IPS-18a (cell line): Measurements from ENCODE around the gene NTN5.
"Not testable (repeated sequence)": the region's sequence is repeated elsewhere in the genome, so short reads cannot be mapped to it uniquely, and the experiment has no call there.

ENCODE experiments used
- H3K27ac ChIP-seq: one replicate; pipeline ENCODE4 v1.5.1; 2013; ENCODE audit warnings: low read length
- H3K27me3 ChIP-seq: one replicate; pipeline ENCODE4 v1.6.1; 2013; ENCODE audit warnings: mild to moderate bottlenecking, low read length; ENCODE audit not compliant: control insufficient read depth, insufficient read depth
- H3K36me3 ChIP-seq: one replicate; pipeline ENCODE4 v1.6.1; 2013; ENCODE audit warnings: low read depth, low read length; ENCODE audit not compliant: control insufficient read depth
- H3K4me1 ChIP-seq: one replicate; pipeline ENCODE4 v1.6.1; 2013; ENCODE audit warnings: low read depth, low read length; ENCODE audit not compliant: control insufficient read depth
- H3K4me3 ChIP-seq: one replicate; pipeline ENCODE4 v1.5.1; 2013; ENCODE audit warnings: low read length
- H3K9ac ChIP-seq: one replicate; pipeline ENCODE4 v1.6.1; 2013; ENCODE audit warnings: mild to moderate bottlenecking, low read length, moderate library complexity
- H3K9me3 ChIP-seq: one replicate; pipeline ENCODE4 v1.6.1; 2013; ENCODE audit warnings: low read depth, low read length; ENCODE audit not compliant: control insufficient read depth

The NTN5 gene

DNA sequence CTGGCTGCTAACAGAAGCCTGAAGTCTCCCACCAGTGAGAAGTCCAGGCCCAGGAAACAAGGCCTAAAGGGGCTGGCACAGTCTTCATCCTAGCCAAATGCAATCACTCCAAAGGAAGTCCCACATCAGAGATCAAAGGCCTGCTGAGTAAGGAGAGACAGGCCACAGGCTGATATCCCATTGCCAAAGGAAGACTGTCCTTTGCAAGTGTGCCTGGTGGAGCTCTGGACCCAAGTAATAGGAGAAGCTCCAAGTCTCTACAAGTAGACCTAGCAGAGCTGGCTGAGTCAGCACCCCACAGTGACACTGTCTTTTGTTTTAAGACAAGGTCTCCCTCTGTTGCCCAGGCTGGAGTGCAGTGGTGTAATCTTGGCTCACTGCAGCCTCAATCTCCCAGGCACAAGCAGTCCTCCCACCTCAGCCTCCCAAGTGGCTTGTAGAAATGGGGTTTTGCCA lies 40.1 kb downstream of the NTN5 start:
- Histone ChIP-seq H3K9ac (no peak overlapping the region), H3K27ac (no peak overlapping the region), H3K4me3 (no peak overlapping the region)

DNA sequence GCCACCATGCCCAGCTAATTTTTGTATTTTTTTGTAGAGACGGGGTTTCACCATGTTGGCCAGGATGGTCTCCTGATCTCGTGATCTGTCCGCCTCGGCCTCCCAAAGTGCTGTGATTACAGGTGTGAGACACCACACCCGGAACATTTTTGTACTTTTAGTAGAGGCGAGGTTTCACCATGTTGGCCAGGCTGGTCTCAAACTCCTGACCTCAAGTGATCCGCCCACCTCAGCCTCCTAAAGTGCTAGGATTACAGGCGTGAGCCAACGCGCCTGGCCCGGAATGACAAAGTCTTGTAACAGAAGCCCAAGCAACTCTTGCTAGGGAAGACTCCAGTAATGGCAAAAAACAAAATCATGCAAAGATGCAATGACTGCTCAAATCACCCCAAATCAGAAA lies 40.5 kb downstream of the NTN5 start:
- not testable (repeated sequence) for H3K36me3 ChIP-seq, H3K27ac ChIP-seq, H3K9me3 ChIP-seq, H3K9ac ChIP-seq, H3K4me3 ChIP-seq
- peaks cover 10% of the 10 kb centered on the region for H3K27me3 ChIP-seq
- peaks cover 37% of the 10 kb centered on the region for H3K4me1 ChIP-seq

More for the DNA sequence above, 40.1 kb downstream of the NTN5 start:
- peaks cover 10% of the 10 kb centered on the region for H3K27me3 ChIP-seq
- H3K9me3 ChIP-seq, result no peaks in the 10 kb centered on the region
- no peaks in the 10 kb centered on the region for H3K36me3 ChIP-seq
- peaks cover 37% of the 10 kb centered on the region for H3K4me1 ChIP-seq

DNA sequence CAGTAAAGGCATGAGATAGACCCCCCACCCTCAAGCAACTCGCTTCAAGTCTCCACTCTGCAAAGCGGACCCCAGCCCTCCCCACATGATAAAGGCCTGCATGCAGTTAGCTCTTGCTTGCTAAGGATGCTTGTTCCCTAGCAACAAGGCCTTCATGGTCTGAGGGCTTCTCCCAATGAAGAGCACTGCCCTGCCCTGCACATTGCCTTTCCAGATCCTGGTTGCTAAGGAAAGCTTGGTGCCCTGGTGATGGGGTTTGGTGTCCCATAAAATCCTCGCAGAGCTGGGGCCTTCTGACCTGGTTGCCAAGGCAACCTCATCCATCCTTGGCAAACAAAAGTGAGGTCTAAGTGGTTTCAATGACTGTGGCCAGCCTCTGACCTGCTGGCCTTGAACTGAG lies 41.6 kb downstream of the NTN5 start:
- Histone ChIP-seq H3K27me3 (peaks cover 6% of the 10 kb centered on the region), H3K4me3 (peak overlapping the region; percentile 47), H3K9me3 (no peaks in the 10 kb centered on the region), H3K27ac (peak overlapping the region; percentile 30), H3K4me1 (peaks cover 32% of the 10 kb centered on the region), H3K36me3 (no peaks in the 10 kb centered on the region), H3K9ac (peak overlapping the region; percentile 61)

DNA sequence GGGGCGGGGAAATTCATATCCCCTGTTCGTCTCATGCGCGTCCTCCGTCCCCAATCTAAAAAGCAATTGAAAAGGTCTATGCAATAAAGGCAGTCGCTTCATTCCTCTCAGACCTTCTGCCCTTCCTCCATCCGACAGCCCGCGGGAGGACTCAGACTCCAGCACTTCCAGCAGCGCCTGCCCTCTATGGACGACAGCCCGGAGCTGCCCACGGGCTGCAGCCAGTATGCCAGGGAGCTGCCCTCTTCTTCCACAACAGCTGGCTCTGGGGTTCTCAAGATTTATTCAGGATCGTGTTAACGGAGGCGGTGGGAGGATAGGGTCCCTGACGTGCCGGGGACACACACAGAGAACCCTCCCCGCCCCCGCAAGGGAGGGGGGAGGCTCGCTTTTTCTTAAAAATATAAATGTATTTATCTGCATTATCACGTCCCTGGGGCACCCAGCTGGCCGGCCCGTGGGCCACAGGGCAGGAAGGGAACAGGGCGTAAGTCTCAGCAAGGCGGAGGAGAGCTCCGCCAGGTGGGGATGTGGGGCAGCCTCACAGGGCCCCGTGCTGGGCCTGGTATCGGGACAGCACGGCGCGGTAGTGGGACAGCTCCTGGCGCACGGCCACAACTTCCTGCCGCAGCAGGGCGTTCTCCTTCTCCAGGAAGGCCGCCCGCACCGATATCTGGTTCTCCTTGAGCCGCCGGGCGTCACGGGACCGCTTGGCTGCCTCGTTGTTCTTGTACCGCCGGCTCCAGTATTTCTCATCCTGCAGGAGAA lies 42.3 kb downstream of the NTN5 start:
- no peaks in the 10 kb centered on the region for H3K9me3 ChIP-seq
- H3K4me3 ChIP-seq, result peak overlapping the region; percentile 47
- no peaks in the 10 kb centered on the region for H3K36me3 ChIP-seq
- peak overlapping the region; percentile 61 for H3K9ac ChIP-seq
- H3K27me3 ChIP-seq, result no peaks in the 10 kb centered on the region
- peaks cover 29% of the 10 kb centered on the region for H3K4me1 ChIP-seq
- peak overlapping the region; percentile 30 for H3K27ac ChIP-seq

DNA sequence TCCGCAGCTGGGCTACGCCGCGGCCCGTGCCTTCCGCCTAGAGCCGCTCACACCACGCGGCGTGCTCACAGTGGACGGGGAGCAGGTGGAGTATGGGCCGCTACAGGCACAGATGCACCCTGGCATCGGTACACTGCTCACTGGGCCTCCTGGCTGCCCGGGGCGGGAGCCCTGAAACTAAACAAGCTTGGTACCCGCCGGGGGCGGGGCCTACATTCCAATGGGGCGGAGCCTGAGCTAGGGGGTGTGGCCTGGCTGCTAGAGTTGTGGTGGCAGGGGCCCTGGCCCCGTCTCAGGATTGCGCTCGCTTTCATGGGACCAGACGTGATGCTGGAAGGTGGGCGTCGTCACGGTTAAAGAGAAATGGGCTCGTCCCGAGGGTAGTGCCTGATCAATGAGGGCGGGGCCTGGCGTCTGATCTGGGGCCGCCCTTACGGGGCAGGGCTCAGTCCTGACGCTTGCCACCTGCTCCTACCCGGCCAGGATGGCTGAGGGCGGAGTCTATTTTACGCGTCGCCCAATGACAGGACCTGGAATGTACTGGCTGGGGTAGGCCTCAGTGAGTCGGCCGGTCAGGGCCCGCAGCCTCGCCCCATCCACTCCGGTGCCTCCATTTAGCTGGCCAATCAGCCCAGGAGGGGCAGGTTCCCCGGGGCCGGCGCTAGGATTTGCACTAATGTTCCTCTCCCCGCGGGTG lies 43.1 kb downstream of the NTN5 start:
- Histone ChIP-seq H3K27ac (no peak overlapping the region), H3K27me3 (no peaks in the 10 kb centered on the region), H3K4me1 (peaks cover 28% of the 10 kb centered on the region), H3K36me3 (no peaks in the 10 kb centered on the region), H3K9ac (peak overlapping the region; percentile 61), H3K9me3 (no peaks in the 10 kb centered on the region), H3K4me3 (peak overlapping the region; percentile 47)

DNA sequence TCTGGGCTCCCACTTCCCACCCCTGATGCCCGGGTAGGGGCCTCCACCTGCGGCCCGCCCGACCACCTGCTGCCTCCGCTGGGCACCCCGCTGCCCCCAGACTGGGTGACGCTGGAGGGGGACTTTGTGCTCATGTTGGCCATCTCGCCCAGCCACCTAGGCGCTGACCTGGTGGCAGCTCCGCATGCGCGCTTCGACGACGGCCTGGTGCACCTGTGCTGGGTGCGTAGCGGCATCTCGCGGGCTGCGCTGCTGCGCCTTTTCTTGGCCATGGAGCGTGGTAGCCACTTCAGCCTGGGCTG lies 43.6 kb downstream of the NTN5 start:
- no peaks in the 10 kb centered on the region for H3K27me3 ChIP-seq
- H3K9me3 ChIP-seq, result no peaks in the 10 kb centered on the region
- peaks cover 25% of the 10 kb centered on the region for H3K4me1 ChIP-seq
- no peaks in the 10 kb centered on the region for H3K36me3 ChIP-seq
- no peak overlapping the region for H3K27ac ChIP-seq
- no peak overlapping the region for H3K4me3 ChIP-seq
- H3K9ac ChIP-seq, result no peak overlapping the region

DNA sequence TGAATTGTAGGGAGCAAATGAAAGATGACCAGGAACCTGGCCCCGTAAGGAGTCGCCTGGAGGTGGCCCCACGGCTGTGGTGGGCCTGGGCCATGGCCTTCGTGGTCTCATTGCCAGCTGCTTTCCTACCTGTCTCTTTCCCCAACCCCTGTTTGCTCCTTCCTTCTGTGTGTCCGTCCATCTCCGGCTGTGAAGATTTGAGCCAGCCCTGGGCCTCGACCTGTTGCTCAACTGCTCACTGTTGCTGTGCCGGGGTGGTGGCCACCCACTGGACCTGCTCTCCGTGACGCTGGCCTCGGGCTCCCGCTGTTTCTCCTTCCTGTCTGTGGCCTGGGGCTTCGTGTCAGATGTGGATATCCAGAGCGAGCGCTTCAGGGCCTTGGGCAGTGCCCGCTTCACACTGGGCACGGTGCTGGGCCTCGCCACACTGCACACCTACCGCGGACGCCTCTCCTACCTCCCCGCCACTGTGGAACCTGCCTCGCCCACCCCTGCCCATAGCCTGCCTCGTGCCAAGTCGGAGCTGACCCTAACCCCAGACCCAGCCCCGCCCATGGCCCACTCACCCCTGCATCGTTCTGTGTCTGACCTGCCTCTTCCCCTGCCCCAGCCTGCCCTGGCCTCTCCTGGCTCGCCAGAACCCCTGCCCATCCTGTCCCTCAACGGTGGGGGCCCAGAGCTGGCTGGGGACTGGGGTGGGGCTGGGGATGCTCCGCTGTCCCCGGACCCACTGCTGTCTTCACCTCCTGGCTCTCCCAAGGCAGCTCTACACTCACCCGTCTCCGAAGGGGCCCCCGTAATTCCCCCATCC lies 44.1 kb downstream of the NTN5 start:
- no peak overlapping the region for H3K4me3 ChIP-seq
- no peaks in the 10 kb centered on the region for H3K36me3 ChIP-seq
- H3K4me1 ChIP-seq, result peaks cover 21% of the 10 kb centered on the region
- no peaks in the 10 kb centered on the region for H3K9me3 ChIP-seq
- no peak overlapping the region for H3K9ac ChIP-seq
- H3K27me3 ChIP-seq, result no peaks in the 10 kb centered on the region
- H3K27ac ChIP-seq, result no peak overlapping the region

DNA sequence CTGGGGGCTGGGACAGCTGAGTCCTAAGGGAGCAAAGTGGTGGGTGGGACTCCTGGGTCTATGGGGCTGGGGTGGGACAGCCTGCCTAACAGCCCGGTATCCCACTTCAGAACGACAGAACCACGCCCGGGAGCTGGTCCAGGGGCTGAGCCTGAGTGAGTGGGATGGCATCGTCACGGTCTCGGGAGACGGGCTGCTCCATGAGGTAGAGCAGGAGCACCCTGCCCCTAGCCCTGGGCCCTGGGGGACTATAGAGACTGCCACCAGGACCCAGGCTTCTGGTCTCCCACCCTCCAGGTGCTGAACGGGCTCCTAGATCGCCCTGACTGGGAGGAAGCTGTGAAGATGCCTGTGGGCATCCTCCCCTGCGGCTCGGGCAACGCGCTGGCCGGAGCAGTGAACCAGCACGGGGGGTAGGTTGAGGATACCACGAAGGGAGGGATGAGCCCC lies 44.9 kb downstream of the NTN5 start:
- Histone ChIP-seq H3K4me1 (peaks cover 27% of the 10 kb centered on the region), H3K9me3 (no peaks in the 10 kb centered on the region), H3K4me3 (no peak overlapping the region), H3K27me3 (no peaks in the 10 kb centered on the region), H3K9ac (no peak overlapping the region), H3K27ac (no peak overlapping the region), H3K36me3 (no peaks in the 10 kb centered on the region)

DNA sequence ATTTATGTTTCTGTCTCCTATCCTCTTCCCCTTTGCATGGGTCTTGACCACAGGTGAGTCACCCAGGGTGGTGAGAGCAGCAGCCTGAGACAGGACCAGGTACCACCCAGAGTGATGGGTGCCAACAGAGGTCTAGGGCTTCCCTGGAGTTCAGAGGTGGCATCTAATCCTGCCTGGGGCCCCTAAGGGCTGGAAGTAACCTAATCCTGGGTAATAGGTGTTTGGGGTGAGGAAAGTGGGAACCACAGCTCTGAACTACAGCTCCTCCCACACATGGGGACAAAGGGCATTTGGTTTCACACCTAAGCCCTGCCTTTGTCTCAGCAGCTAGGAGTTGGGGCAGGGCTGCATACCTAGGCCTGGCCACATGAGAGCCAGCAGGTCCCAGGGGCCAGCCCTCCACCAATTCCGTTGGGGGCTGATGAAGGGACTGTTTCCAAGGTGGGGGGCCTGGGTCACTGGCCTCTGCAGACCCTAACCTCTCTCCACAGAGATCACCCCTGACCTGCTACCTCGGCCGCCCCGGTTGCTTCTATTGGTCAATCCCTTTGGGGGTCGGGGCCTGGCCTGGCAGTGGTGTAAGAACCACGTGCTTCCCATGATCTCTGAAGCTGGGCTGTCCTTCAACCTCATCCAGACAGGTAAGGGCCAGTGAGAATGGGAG lies 45.5 kb downstream of the NTN5 start:
- no peak overlapping the region for H3K27ac ChIP-seq

DNA sequence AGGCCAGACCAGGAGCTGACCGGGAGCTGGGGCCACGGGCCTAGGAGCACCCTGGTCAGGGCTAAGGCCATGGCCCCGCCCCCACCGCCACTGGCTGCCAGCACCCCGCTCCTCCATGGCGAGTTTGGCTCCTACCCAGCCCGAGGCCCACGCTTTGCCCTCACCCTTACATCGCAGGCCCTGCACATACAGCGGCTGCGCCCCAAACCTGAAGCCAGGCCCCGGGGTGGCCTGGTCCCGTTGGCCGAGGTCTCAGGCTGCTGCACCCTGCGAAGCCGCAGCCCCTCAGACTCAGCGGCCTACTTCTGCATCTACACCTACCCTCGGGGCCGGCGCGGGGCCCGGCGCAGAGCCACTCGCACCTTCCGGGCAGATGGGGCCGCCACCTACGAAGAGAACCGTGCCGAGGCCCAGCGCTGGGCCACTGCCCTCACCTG lies 46.9 kb downstream of the NTN5 start:
- Histone ChIP-seq H3K4me1 (peaks cover 20% of the 10 kb centered on the region), H3K36me3 (no peaks in the 10 kb centered on the region), H3K9me3 (no peaks in the 10 kb centered on the region), H3K4me3 (no peak overlapping the region), H3K27ac (no peak overlapping the region), H3K9ac (no peak overlapping the region), H3K27me3 (no peaks in the 10 kb centered on the region)

More for the DNA sequence above, 45.5 kb downstream of the NTN5 start:
- no peaks in the 10 kb centered on the region for H3K36me3 ChIP-seq
- H3K4me1 ChIP-seq, result peaks cover 27% of the 10 kb centered on the region
- H3K9ac ChIP-seq, result no peak overlapping the region
- H3K4me3 ChIP-seq, result no peak overlapping the region
- H3K27me3 ChIP-seq, result no peaks in the 10 kb centered on the region
- H3K9me3 ChIP-seq, result no peaks in the 10 kb centered on the region
